GM12873 (cell line): ENCODE data around the gene MAD1L1.

Experiments used
- TF ChIP-seq, protein P1 (sequence below): IDR thresholded peaks from 2 replicates; pipeline ENCODE4 v1.5.1; 2012; ENCODE audit warnings: low read depth, mild to moderate bottlenecking, moderate library complexity, low read length, control low read depth; ENCODE audit not compliant: insufficient read depth; ENCODE audit errors: missing control alignments

MAD1L1 gene

GRCh38 chr7:2220954-2221353, 11.8 kb downstream of the MAD1L1 start:
- TF ChIP-seq, protein P1, sequence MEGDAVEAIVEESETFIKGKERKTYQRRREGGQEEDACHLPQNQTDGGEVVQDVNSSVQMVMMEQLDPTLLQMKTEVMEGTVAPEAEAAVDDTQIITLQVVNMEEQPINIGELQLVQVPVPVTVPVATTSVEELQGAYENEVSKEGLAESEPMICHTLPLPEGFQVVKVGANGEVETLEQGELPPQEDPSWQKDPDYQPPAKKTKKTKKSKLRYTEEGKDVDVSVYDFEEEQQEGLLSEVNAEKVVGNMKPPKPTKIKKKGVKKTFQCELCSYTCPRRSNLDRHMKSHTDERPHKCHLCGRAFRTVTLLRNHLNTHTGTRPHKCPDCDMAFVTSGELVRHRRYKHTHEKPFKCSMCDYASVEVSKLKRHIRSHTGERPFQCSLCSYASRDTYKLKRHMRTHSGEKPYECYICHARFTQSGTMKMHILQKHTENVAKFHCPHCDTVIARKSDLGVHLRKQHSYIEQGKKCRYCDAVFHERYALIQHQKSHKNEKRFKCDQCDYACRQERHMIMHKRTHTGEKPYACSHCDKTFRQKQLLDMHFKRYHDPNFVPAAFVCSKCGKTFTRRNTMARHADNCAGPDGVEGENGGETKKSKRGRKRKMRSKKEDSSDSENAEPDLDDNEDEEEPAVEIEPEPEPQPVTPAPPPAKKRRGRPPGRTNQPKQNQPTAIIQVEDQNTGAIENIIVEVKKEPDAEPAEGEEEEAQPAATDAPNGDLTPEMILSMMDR = no peak

- TF ChIP-seq, protein P1 = no peak
These were observed 12.2 kb downstream of the MAD1L1 start for GRCh38 chr7:2220506-2220905.

DNA sequence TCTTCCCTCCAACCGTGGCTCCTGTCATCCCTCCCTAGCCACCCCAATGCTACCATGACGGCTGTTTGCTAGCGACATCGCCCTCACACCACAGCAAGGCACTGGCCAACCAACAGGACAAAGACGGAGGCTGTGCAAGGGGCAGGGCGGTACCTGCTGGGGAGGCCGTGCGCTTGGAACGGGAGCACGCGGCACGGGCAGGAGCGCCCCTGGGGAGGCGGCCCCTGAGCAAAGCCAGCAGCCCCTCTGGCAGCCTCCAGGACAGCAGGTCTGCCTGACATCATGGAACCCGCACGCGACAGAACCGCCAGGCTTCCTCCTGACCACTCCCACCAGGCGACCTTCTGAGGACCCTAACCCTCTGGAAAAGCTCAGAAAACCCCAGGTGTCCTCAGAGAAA, 12.7 kb downstream of the MAD1L1 start:
- TF ChIP-seq, protein P1 = no peak

GRCh38 chr7:2219606-2220005, 13.1 kb downstream of the MAD1L1 start:
- TF ChIP-seq, protein P1 = no peak

DNA sequence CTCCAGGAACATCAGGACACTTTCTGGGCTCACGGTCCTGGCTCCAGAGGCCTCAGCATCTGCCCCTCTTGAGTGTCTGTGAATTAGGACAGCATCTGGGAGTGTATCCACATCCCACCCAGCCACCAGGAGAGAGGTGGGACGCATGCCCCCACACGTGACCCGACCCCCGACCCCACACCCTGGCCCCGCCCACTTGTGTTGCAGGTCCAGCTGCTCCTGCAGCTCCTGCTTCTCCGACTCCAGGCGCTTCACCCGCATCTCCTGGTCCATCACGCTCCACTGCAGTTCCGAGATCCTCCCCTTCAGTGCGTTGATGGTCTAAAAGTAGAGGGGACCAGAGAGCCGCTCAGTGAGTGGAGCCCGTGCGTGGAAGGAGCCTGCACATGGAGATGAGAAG, 13.6 kb downstream of the MAD1L1 start:
- TF ChIP-seq, protein P1 = no peak

DNA sequence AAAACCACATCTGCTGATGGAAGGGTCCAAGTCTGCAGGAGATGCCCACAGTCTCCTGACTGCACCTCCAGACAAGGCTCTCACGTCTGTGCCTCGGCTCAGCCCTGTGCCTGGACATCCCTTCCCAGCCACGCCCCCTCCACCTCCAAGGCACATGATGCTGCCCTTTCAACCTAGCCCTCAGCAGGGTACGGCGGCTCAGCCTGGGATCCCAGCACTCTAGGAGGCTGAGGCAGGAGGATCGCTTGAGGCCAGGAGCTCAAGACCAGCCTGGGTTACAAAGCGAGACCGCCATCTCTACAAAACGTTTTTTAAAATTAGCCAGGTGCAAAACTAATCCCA, 14.3 kb downstream of the MAD1L1 start:
- TF ChIP-seq, protein P1 = no peak

DNA sequence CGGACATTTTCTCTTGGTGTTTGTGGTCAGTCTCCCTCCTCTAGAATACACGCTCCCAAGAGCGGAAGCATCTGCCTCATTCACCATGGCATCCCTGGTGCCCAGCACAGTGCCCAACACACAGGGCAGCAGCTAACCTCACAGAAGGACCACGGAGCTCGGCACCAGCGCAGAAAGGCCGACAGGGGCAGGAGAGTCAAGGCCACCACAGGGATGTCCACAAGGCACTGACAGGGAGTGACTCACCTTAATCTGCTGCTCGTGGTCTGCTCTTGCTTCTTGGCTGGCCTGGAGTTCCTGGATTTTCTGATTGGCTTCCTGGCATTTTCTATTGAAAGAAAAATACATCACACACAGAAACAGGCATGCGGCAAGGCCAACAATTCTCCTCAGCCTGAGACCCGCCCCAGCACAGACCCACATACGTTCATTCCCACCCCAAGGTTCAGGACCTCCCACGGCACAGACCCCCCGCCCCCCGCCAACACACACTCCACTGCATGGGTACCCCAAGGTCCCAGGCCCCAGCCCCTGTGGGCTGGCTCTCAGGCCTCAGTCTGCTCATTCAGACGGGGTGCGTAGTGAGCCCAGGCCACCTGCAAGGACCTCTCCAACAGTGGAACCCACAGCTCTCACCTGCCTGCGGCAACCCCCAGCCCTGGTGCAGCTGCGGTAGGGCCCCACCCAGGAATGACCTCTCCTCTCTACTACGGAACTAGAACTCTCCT, 14.9 kb downstream of the MAD1L1 start:
- TF ChIP-seq, protein P1 = no peak

DNA sequence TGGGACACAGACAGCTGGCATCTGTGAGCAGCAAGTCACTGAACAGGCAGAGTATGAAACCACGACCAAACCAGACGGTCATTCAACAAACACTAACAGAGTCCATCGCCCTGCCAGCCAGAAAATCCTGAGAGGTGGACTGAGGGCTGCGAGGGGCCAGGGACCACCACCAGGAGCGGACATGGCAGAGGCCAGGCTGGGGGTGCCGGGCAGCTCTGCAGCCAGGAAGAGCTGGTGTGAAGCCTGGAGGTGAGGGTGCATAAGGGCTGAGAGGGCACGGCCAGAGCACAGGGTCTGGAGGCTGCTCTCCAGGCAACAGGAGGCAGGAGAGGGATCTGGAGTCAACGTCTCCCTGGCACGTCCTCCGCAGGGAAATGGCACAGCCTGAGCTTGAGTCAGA, 15.5 kb downstream of the MAD1L1 start:
- TF ChIP-seq, protein P1 = no peak
